HL-60 (cell line): ENCODE data around the gene TPCN1.

Experiments used
- POLR2AphosphoS5 ChIP-seq: IDR thresholded peaks from 2 replicates; pipeline ENCODE4 v1.6.1; 2012; ENCODE audit warnings: low read depth
- TF ChIP-seq, protein P1 (sequence below): IDR thresholded peaks from one replicate; pipeline ENCODE4 v1.5.1; 2011; ENCODE audit warnings: low read length, control low read depth, inconsistent platforms; ENCODE audit not compliant: insufficient read depth

DNA sequence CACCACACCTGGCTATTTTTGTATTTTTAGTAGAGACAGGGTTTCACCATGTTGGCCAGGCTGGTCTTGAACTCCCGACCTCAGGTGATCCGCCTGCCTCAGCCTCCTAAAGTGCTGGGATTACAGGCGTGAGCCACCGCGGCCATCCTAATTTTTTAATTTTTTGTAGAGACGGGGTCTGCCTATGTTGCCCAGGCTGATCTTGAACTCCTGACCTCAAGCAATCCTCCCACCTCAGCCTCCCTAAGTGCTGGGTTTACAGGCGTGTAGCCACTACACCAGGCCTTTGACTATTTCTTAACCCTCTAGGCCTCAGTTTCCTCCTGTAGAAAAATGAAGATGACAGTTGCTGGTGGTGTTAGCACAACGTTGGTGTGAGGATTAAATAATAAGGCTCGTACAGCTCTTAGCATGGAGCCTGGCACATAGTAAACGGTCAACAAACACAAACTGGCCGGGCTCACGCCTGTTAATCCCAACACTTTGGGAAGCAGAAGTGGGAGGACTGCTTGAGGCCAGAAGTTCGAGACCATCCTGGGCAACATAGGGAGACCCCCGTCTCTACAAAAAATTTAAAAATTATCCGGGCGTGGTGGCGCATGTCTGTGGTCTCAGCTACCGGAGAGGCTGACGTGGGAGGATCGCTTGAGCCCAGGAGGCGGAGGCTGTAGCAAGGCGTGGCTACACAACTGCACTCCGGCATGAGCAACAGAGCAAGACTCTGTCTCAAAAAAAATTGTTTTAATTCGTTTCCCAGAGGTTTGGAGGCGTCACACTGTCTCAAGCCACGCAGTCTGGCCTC lies 37.0 kb upstream of the TPCN1 start:
- TF ChIP-seq, protein P1, sequence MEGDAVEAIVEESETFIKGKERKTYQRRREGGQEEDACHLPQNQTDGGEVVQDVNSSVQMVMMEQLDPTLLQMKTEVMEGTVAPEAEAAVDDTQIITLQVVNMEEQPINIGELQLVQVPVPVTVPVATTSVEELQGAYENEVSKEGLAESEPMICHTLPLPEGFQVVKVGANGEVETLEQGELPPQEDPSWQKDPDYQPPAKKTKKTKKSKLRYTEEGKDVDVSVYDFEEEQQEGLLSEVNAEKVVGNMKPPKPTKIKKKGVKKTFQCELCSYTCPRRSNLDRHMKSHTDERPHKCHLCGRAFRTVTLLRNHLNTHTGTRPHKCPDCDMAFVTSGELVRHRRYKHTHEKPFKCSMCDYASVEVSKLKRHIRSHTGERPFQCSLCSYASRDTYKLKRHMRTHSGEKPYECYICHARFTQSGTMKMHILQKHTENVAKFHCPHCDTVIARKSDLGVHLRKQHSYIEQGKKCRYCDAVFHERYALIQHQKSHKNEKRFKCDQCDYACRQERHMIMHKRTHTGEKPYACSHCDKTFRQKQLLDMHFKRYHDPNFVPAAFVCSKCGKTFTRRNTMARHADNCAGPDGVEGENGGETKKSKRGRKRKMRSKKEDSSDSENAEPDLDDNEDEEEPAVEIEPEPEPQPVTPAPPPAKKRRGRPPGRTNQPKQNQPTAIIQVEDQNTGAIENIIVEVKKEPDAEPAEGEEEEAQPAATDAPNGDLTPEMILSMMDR, result no peak
- TF ChIP-seq POLR2AphosphoS5, result no peak; the same call in 1 of the 2 replicates
